Neural cell (in vitro differentiated cells): Measurements from ENCODE around the gene PPM1H.

ENCODE experiments used
- EZH2 ChIP-seq: fragments of 200-600, 300-800 bp; shearing (Covaris generic), sonication (generic); IDR thresholded peaks from 2 replicates; pipeline ENCODE4 v1.6.1; 2014; ENCODE audit warnings: antibody characterized with exemption, low read length, borderline replicate concordance, mild to moderate bottlenecking; ENCODE audit not compliant: insufficient read depth, poor library complexity, severe bottlenecking
- POLR2AphosphoS5 ChIP-seq: IDR thresholded peaks from 2 replicates; pipeline ENCODE4 v1.6.1; 2012
- RAD21 ChIP-seq: fragments of 450-650 bp; conservative IDR thresholded peaks from 2 replicates; pipeline ENCODE4 v1.6.1; 2014; ENCODE audit warnings: antibody characterized with exemption, mild to moderate bottlenecking, moderate library complexity
- TF ChIP-seq, protein P1 (sequence below): fragments of 450-650 bp; IDR thresholded peaks from 2 replicates; pipeline ENCODE4 v1.5.1; 2014; ENCODE audit warnings: antibody characterized with exemption, mild to moderate bottlenecking, moderate library complexity; ENCODE audit not compliant: poor library complexity, severe bottlenecking

DNA sequence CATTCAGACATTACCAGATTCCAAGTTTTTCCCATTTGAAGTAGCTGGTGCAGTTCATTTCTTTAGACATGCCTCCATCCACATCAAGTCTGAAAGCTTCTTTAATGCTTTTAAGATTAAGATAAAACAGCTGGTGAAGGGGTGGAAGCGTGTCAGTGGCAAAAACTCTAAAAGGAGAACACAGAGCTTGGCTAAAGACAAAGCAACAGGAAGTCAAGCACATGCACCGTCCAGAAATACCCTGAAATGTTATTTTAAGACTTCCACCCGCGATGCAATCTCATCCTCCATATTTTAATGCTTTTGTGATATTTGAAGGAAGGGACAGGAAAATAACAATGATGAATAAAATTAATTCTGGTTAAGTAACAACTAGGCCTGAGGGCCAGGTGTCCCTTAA lies 31.8 kb downstream of the PPM1H start:
- no peak for TF ChIP-seq RAD21
- TF ChIP-seq, protein P1, sequence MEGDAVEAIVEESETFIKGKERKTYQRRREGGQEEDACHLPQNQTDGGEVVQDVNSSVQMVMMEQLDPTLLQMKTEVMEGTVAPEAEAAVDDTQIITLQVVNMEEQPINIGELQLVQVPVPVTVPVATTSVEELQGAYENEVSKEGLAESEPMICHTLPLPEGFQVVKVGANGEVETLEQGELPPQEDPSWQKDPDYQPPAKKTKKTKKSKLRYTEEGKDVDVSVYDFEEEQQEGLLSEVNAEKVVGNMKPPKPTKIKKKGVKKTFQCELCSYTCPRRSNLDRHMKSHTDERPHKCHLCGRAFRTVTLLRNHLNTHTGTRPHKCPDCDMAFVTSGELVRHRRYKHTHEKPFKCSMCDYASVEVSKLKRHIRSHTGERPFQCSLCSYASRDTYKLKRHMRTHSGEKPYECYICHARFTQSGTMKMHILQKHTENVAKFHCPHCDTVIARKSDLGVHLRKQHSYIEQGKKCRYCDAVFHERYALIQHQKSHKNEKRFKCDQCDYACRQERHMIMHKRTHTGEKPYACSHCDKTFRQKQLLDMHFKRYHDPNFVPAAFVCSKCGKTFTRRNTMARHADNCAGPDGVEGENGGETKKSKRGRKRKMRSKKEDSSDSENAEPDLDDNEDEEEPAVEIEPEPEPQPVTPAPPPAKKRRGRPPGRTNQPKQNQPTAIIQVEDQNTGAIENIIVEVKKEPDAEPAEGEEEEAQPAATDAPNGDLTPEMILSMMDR, result no peak
- TF ChIP-seq EZH2, result no peak
- TF ChIP-seq POLR2AphosphoS5, result no peak
